BJ (cell line): ENCODE data around the gene RBKS. TPM values are rescaled to one million over a fixed set of nuclear protein-coding genes. Genes with fewer than 3 reads are reported as not detected.

Experiments used
- CTCF ChIA-PET: fragments of 350-600 bp; formaldehyde crosslinking; extraction: SDS; loops from one replicate; lab custom pipeline; 2021; ENCODE audit warnings: antibody characterized with exemption, inconsistent platforms; lab: Yijun Ruan, JAX
- POLR2A ChIA-PET: fragments of 300-600 bp; sonication (Branson Sonifier 250); formaldehyde crosslinking; extraction: SDS; loops from one replicate; lab custom pipeline; 2021; ENCODE audit warnings: antibody characterized with exemption; lab: Charles Lee
- DNase-seq: peaks from one replicate; pipeline ENCODE4 v3.0.0-alpha.2; 2011; ENCODE audit warnings: low read depth
- H3K27me3 ChIP-seq: 2 replicates; pipeline ENCODE4 v1.6.0; 2011; ENCODE audit warnings: low read length; ENCODE audit not compliant: control insufficient read depth, insufficient read depth
- H3K36me3 ChIP-seq: 2 replicates; pipeline ENCODE4 v1.5.1; 2011; ENCODE audit warnings: low read length; ENCODE audit not compliant: control insufficient read depth, insufficient read depth
- H3K4me3 ChIP-seq: 2 replicates; pipeline ENCODE4 v1.5.1; 2011; ENCODE audit warnings: low read depth, mild to moderate bottlenecking, control low read depth, low read length
- CTCF ChIP-seq: IDR thresholded peaks from 2 replicates; pipeline ENCODE4 v1.5.1; 2011; ENCODE audit warnings: low read depth, mild to moderate bottlenecking, control low read depth, inconsistent platforms, low read length, moderate library complexity; ENCODE audit not compliant: insufficient read depth
- polyA plus RNA-seq: library from polyadenylated mRNA; depleted of rRNA; stranded (reverse); fragments of >200 nt; gene quantifications from 2 replicates; pipeline ENCODE4 v1.2.3, GENCODE V29; 2011

The RBKS gene
- polyA plus RNA-seq, 1 experiment: 1.8 TPM

GRCh38 chr2:27844821-27845255 lies 45.3 kb downstream of the RBKS start:
- peak; percentile 26 for DNase-seq
- Histone ChIP-seq H3K4me3 (no peak overlapping the region), H3K27me3 (no peaks in the 10 kb centered on the region), H3K36me3 (no peaks in the 10 kb centered on the region)
- CTCF ChIA-PET: interaction anchor here (1.2 kb wide), 2 partner anchors 11 to 29 kb away, joined by 3 to 4 read pairs; no protein-coding TSS in a partner anchor
- no peak for TF ChIP-seq CTCF
- POLR2A ChIA-PET: interaction anchor here (0.5 kb wide), 1 partner anchor 437 kb away, joined by 3 read pairs; no protein-coding TSS in a partner anchor

GRCh38 chr2:27843992-27844391 lies 46.2 kb downstream of the RBKS start:
- DNase-seq: no peak
- CTCF ChIA-PET: interaction anchor here (1.0 kb wide), 1 partner anchor 9 kb away, joined by 3 read pairs; no protein-coding TSS in a partner anchor
- Histone ChIP-seq H3K4me3 (no peak overlapping the region), H3K36me3 (no peaks in the 10 kb centered on the region), H3K27me3 (no peaks in the 10 kb centered on the region)
- POLR2A ChIA-PET: no interaction called here
- no peak for TF ChIP-seq CTCF

GRCh38 chr2:27842894-27843293 lies 47.3 kb downstream of the RBKS start:
- TF ChIP-seq CTCF: no peak
- no peaks in the 10 kb centered on the region for H3K27me3 ChIP-seq
- no peak for DNase-seq
- CTCF ChIA-PET: interaction anchor here (0.7 kb wide), 1 partner anchor 13 kb away, joined by 3 read pairs; no protein-coding TSS in a partner anchor
- H3K4me3 ChIP-seq: no peak overlapping the region
- POLR2A ChIA-PET: no interaction called here
- no peaks in the 10 kb centered on the region for H3K36me3 ChIP-seq

DNA sequence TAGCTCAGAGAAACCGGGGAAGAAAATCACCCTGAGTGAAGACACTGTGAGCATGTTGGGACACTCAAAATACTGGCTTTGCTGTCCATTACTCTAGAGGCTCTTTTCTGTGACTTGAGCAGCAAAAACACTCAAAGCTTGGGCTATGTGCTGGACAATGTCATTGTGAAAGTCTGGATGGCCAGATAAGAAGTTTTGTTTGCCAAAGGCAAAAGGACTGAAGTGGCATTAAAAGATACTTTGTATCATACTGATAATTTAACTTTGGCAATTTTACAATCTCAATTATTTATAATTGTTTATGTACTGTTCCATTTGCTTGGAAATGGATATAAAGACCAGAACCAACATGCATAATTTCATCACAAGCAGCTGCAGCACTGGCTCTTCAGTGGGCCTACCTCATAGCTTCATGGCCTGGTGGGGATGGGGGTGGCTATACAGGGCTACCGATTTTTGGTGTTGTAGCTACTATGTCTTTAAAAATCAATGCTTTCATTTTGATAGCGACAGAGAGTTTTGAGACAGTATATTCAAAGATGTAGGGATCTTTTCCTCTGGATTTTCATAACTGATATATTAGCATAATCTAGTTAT lies 51.1 kb downstream of the RBKS start:
- TF ChIP-seq CTCF: no peak
- ChIA-PET CTCF (interaction anchor here (1.0 kb wide), 1 partner anchor 31 kb away, joined by 3 read pairs; no protein-coding TSS in a partner anchor), POLR2A (no interaction called here)
- H3K27me3 ChIP-seq: no peaks in the 10 kb centered on the region
- H3K4me3 ChIP-seq: no peak overlapping the region
- H3K36me3 ChIP-seq: no peaks in the 10 kb centered on the region
- no peak for DNase-seq

GRCh38 chr2:27838502-27838901 lies 51.7 kb downstream of the RBKS start:
- H3K36me3 ChIP-seq: no peaks in the 10 kb centered on the region
- CTCF ChIA-PET: interaction anchor here (1.6 kb wide), 1 partner anchor 115 kb away, joined by 3 read pairs; no protein-coding TSS in a partner anchor
- H3K4me3 ChIP-seq: no peak overlapping the region
- no peaks in the 10 kb centered on the region for H3K27me3 ChIP-seq
- no peak for DNase-seq
- TF ChIP-seq CTCF: no peak
- POLR2A ChIA-PET: no interaction called here
